Mucosa of stomach (tissue), 1 donor: ENCODE results near the gene YIPF4.
A peak's percentile ranks its signal among the peaks of the same experiment; 100 is the strongest.
"Not testable (repeated sequence)": the region's sequence is repeated elsewhere in the genome, so short reads cannot be mapped to it uniquely, and the experiment has no call there.

Source experiments
- H3K27me3 ChIP-seq: one replicate; pipeline ENCODE4 v1.7.0; 2013; ENCODE audit warnings: mild to moderate bottlenecking, low read length; ENCODE audit not compliant: control insufficient read depth, insufficient read depth
- H3K36me3 ChIP-seq: one replicate; pipeline ENCODE4 v1.7.0; 2013; ENCODE audit warnings: low read length; ENCODE audit not compliant: control insufficient read depth, insufficient read depth
- H3K4me1 ChIP-seq: one replicate; pipeline ENCODE4 v1.7.0; 2013; ENCODE audit warnings: mild to moderate bottlenecking, low read length; ENCODE audit not compliant: control insufficient read depth, insufficient read depth
- H3K4me3 ChIP-seq: one replicate; pipeline ENCODE4 v1.7.0; 2013; ENCODE audit warnings: low read length
- H3K9ac ChIP-seq: one replicate; pipeline ENCODE4 v1.7.0; 2013; ENCODE audit warnings: mild to moderate bottlenecking, low read length, moderate library complexity
- H3K9me3 ChIP-seq: one replicate; pipeline ENCODE4 v1.7.0; 2013; ENCODE audit warnings: mild to moderate bottlenecking, low read length, moderate library complexity; ENCODE audit not compliant: control insufficient read depth
- donor health status: Pancreatic carcinoma.

Gene YIPF4

DNA sequence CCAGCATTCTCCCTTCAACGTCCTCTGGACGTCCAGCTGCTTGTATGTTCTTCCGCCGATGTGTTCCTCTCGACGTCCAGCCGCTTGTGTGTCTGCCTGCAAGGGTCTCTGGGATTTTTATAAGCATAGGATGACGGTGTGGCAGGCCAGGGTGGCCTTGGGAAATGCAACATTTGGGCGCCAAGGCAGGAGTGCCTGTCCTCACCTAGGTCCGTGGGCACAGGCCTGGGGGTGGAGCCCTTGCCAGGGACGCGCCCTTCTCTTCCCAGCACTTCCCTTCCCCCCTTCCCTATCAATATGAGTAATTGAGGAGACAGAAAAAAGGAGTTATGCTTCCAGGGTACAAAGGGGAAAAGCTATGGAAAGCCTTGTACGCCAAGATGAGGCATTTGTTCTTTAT is 19.5 kb upstream of the YIPF4 start:
- Histone ChIP-seq H3K9me3 (no peaks in the 10 kb centered on the region), H3K4me1 (no peaks in the 10 kb centered on the region), H3K36me3 (no peaks in the 10 kb centered on the region), H3K9ac (no peak overlapping the region), H3K27me3 (no peaks in the 10 kb centered on the region), H3K4me3 (no peak overlapping the region)

DNA sequence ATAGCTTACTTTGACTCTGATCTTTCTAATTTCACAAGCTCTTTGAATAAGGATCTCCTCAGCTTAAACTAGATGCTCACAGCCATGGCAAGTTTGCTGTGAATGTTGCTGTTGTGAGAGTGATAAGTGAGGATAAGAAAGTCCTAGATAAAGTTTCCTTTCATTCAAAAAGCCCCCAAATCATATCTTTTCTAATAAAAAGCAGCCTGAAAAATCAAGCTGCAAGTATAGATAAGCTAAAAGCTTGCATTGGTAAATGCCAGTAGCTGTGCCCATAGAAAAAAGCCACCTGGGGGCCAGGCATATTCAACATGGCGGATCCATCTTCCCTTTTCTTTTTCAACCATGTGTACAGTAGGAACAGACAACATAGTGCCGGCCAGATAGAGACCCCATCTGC is 17.3 kb upstream of the YIPF4 start:
- no peaks in the 10 kb centered on the region for H3K4me1 ChIP-seq
- no peaks in the 10 kb centered on the region for H3K27me3 ChIP-seq
- H3K36me3 ChIP-seq, result no peaks in the 10 kb centered on the region
- H3K4me3 ChIP-seq, result no peak overlapping the region
- no peak overlapping the region for H3K9ac ChIP-seq
- H3K9me3 ChIP-seq, result no peaks in the 10 kb centered on the region

DNA sequence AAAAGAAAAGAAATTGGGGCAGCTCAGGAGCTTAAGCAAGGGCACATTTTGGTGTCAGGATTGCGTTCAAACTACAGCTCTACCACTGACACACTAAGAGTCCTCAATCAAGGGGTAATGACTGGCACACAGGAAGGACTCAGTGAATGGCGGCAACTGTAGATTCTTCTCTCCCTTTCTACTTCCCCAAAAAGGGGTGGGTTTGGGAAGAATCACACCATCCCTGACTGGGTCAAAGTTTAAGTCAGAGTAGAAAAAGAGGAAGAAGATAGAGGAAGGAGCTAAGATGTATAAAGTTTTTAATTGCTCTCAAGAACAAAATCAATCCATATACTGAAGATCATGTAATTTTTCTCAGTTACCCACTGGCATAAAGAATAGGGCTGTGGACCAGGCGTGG is 15.6 kb upstream of the YIPF4 start:
- no peaks in the 10 kb centered on the region for H3K4me1 ChIP-seq
- H3K9ac ChIP-seq, result no peak overlapping the region
- H3K4me3 ChIP-seq, result no peak overlapping the region
- H3K27me3 ChIP-seq, result no peaks in the 10 kb centered on the region
- no peaks in the 10 kb centered on the region for H3K36me3 ChIP-seq
- H3K9me3 ChIP-seq, result no peaks in the 10 kb centered on the region

DNA sequence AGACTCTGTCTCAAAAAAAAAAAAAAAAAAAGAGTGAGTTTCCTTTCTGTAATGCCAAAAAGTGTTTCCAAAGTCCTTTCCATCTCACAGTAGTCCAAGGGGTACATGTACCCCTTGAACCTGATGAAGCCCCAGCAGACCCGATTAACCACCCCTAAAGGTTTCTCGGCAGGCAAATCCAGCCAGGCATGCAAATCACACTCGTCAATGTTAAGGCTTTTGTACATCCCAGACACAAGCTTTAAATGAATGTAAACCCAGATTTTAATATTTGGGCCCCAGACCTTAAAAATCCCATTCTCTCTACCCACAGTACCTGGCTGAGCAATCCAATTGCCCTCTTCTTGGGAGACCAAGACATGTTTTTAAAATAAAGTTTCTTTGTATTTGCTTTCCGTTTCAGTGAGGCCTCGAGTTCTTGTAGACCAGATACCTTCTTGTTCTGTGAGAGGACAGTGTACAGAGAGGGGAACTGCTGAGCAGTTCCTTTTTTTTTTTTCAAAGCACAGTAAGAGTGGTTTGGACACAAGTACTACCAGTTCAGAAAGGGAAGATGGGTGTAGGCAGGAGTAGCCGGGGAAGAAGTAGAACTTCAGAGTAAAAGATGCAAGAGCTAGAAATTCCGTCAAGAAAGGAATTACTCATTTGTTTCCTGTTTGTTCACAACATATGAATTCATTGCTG is 13.1 kb upstream of the YIPF4 start, which contains the start of gene NLRC4:
NLRC4 (minus strand) TSS at position 465 of the 684 bp plus-strand sequence. CDS start 8,111 bp downstream, outside the sequence.
- Histone ChIP-seq H3K9ac (no peak within 1 kb of the TSS), H3K9me3 (no peaks in the 10 kb centered on the region), H3K36me3 (no peaks in the 10 kb centered on the region), H3K4me3 (no peak within 1 kb of the TSS), H3K27me3 (no peaks in the 10 kb centered on the region), H3K4me1 (no peaks in the 10 kb centered on the region)

DNA sequence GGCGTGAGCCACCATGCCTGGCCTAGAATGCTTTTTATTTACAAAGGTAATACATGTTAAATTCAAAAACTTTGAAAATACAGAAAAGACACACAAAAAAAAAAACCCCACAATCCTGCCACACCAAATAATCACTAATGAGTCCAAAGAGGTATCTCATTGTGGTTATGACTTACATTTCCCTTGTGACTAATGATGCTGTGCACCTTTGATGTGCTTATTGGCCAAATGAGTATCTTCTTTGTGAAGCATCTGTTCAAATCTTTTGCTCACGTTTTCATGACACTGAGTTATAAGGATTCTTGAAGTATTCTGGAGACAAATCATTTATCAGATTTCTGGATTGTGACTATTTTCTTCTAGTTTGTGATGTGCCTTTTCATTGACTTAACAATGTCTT is 6.6 kb upstream of the YIPF4 start:
- no peaks in the 10 kb centered on the region for H3K9me3 ChIP-seq
- no peaks in the 10 kb centered on the region for H3K4me1 ChIP-seq
- H3K27me3 ChIP-seq, result no peaks in the 10 kb centered on the region
- no peaks in the 10 kb centered on the region for H3K36me3 ChIP-seq
- H3K4me3 ChIP-seq, result no peak overlapping the region
- H3K9ac ChIP-seq, result no peak overlapping the region

DNA sequence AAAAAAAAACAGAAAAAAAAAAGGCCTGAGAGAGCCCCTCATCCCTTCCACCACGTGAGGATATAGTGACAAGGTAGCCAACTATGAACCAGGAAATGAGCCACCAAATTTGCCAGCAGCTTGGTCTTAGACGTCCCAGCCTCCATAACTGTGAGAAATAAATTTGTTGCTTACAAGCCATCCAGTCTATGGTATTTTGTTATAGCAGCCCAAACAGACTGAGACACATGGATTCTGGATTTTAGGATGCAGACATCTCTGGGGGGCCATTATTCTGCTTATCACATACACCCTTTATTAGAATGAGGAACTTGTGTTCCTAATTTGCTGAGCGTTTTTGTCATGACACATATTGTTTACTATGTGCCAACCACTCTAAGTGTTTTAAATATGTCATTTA is 5.4 kb upstream of the YIPF4 start:
- no peak overlapping the region for H3K9ac ChIP-seq

DNA sequence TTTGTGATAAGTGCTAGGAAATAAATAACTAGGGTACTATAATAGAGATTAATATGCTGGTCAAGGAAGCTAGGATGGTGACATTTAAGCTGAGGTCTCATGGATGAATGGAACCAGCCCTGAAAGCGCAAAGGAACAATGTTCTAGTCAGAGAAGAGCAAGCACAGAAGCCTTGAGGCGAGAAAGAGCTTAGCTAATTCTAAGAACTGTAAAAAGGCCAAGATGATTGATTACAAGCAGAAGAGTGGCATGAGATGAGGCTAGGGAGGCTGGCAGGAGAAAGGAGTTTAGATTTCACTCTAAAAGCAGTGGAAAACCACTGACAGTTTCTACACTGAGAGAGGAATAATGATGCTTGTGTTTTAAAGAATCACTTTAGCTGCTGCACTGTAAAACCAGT is 3.4 kb upstream of the YIPF4 start:
- H3K9ac ChIP-seq, result no peak overlapping the region
- H3K4me1 ChIP-seq, result peaks cover 6% of the 10 kb centered on the region
- H3K27me3 ChIP-seq, result no peaks in the 10 kb centered on the region
- no peak overlapping the region for H3K4me3 ChIP-seq
- no peaks in the 10 kb centered on the region for H3K36me3 ChIP-seq
- no peaks in the 10 kb centered on the region for H3K9me3 ChIP-seq

More for the DNA sequence above, 5.4 kb upstream of the YIPF4 start:
- H3K36me3 ChIP-seq, result no peaks in the 10 kb centered on the region
- no peak overlapping the region for H3K4me3 ChIP-seq
- no peaks in the 10 kb centered on the region for H3K9me3 ChIP-seq
- H3K4me1 ChIP-seq, result peaks cover 4% of the 10 kb centered on the region
- no peaks in the 10 kb centered on the region for H3K27me3 ChIP-seq

DNA sequence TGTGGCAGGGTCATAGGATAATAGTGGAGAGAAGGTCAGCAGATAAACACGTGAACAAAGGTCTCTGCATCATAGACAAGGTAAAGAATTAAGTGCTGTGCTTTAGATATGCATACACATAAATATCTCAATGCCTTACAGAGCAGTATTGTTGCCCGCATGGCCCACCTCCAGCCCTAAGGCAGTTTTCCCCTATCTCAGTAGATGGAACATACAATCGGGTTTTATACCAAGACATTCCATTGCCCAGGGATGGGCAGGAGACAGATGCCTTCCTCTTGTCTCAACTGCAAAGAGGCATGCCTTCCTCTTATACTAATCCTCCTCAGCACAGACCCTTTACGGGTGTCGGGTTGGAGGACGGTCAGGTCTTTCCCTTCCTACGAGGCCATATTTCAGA is 1.9 kb upstream of the YIPF4 start:
- H3K4me3 ChIP-seq, H3K9me3 ChIP-seq, H3K9ac ChIP-seq, H3K27me3 ChIP-seq, H3K36me3 ChIP-seq, H3K4me1 ChIP-seq: not testable (repeated sequence)

DNA sequence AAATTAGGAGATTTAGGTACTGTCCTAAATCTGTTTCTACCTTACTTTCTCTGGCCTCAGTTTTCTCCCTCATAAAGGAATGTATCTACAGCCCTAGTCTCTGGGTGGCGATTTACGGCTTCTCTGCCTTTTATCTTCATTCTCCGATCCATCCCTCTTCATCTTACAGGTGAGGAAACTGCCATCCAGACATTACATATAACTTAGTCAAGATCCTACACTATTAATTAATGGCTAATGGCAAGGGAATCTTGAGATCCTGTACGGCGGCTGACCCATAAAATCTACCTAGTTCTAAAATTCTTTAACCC is 386 bp upstream of the YIPF4 start:
- Histone ChIP-seq H3K27me3 (no peaks in the 10 kb centered on the region), H3K9ac (peak overlapping the region; percentile 86), H3K9me3 (no peaks in the 10 kb centered on the region), H3K4me3 (peak overlapping the region; percentile 80), H3K4me1 (peaks cover 6% of the 10 kb centered on the region), H3K36me3 (no peaks in the 10 kb centered on the region)

DNA sequence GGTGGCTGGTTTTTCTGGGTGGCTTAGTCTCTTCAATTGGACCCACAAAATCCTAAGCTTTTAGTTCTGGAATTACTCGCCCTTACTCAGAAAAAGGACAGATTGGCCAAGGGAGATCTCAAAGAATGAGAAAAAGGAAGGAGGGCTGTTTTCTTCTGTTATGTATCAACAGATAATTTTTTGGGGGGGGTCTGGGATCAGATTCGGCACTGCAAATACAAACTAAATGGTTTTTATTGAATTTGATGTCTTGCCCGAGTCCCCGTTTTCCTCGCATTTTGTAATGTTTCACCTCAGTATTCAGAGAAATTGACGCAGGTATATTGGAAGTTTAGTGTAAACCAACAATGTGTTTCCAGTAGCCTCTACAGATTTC is 762 bp downstream of the YIPF4 start:
- H3K4me1 ChIP-seq, result peaks cover 6% of the 10 kb centered on the region

DNA sequence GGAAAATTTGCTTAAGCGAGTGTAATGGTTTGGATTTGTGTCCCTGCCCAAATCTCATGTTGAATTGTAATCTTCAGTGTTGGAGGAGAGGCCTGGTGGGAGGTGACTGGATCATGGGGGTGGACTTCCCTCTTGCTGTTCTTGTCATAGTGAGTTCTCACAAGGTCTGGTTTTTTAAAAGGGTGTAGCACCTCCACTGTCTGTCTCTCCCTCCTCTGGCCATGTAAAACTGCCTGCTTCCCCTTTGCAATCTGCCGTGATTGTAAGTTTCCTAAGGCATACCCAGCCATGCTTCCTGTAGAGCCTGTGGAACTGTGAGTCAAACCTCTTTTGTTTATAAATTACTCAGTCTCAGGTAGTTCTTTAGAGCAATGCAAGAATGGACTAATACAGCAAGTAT is 6.6 kb downstream of the YIPF4 start:
- no peaks in the 10 kb centered on the region for H3K9me3 ChIP-seq
- H3K36me3 ChIP-seq, result no peaks in the 10 kb centered on the region
- H3K4me1 ChIP-seq, result peaks cover 10% of the 10 kb centered on the region

More for the DNA sequence above, 762 bp downstream of the YIPF4 start:
- Histone ChIP-seq H3K9me3 (no peaks in the 10 kb centered on the region), H3K9ac (peak overlapping the region; percentile 86), H3K4me3 (peak overlapping the region; percentile 80), H3K36me3 (no peaks in the 10 kb centered on the region), H3K27me3 (no peaks in the 10 kb centered on the region)

DNA sequence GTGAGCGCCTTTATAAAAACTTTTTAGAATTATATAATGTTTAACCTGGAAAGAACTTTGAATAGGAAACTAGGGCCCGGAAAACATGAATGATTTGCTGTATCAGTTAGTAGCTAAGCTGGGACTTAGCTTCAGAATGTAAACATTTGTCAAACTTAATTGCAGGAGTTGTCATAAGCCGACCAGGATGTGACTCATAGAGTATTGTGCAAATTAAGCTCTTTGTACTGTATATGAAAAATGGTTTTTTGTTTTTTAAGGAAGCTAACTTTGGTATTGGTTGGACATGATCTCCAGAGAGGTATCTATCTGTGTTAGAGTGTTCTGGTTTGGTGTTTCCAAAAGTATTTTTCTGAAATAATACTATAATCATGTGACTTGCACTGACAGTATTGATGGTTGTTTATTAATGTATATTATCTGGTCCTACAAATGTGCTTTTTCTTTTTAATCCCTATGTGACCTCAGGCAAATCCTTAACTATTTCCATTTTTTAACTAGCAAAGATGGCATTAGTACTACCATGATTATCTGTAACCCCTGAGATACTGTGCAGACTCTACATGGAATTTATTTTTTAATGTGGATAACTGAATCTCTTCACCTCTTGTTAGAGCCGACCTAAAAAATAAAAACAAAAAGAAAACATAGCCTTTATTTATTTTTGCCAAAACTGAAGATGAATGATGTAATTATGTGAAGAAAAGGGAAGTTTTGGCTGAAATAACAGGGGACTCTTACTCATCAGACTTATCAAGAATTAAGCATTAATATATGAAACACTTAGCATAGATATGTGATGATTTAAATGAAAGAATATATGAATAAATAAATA is 11.7 kb downstream of the YIPF4 start:
- Histone ChIP-seq H3K27me3 (no peaks in the 10 kb centered on the region), H3K4me1 (peaks cover 10% of the 10 kb centered on the region), H3K9me3 (no peaks in the 10 kb centered on the region), H3K9ac (peak overlapping the region; percentile 20), H3K36me3 (no peaks in the 10 kb centered on the region), H3K4me3 (no peak overlapping the region)

More for the DNA sequence above, 6.6 kb downstream of the YIPF4 start:
- Histone ChIP-seq H3K27me3 (no peaks in the 10 kb centered on the region), H3K9ac (no peak overlapping the region), H3K4me3 (no peak overlapping the region)
